ENCODE data around the gene GM2A.

- no peak for TF ChIP-seq CTCF (IDR thresholded peaks at IDR 0.05)
- TF ChIP-seq POLR2AphosphoS5 (IDR thresholded peaks at IDR 0.05) = no peak
Measured at GRCh38 chr5:151224372-151224771, 28.6 kb upstream of the GM2A start.

Data from breast epithelium (tissue), 3 donors.